Peyer's patch (tissue), 4 donors: ENCODE measurements around the gene BZW2. TPM values are rescaled to one million over a fixed set of nuclear protein-coding genes. Genes with fewer than 3 reads are reported as not detected.
A peak's percentile ranks its signal among the peaks of the same experiment; 100 is the strongest.
"Not testable (repeated sequence)": the region's sequence is repeated elsewhere in the genome, so short reads cannot be mapped to it uniquely, and the experiment has no call there.

ENCODE experiments used
- DNase-seq, 3 donors: peaks; one replicate each; pipeline ENCODE4 v3.0.0-alpha.2; 2017 to 2019
- H3K27ac ChIP-seq, 4 donors: fragments of 200-600 bp; sonication (generic); one replicate each; pipeline ENCODE4 v1.5.1; 2016 to 2019
- H3K27me3 ChIP-seq, 2 donors: fragments of 200-600 bp; sonication (generic); one replicate each; pipeline ENCODE4 v1.5.1; 2019
- H3K36me3 ChIP-seq, 3 donors: fragments of 200-600 bp; sonication (generic); one replicate each; pipeline ENCODE4 v1.5.1; 2016 to 2019
- H3K4me1 ChIP-seq, 4 donors: fragments of 200-600 bp; sonication (generic); one replicate each; pipeline ENCODE4 v1.5.1; 2016 to 2019
- H3K4me3 ChIP-seq, 4 donors: fragments of 200-600 bp; sonication (generic); 1 replicate in 3 of 4; 2 replicates in 1 of 4; pipeline ENCODE4 v1.5.1; 2016 to 2019; ENCODE audit warnings: mild to moderate bottlenecking in 1 of 4
- H3K9me3 ChIP-seq, 4 donors: fragments of 200-600 bp; sonication (generic); one replicate each; pipeline ENCODE4 v1.5.1; 2016 to 2019; ENCODE audit warnings: mild to moderate bottlenecking in 1 of 4
- CTCF ChIP-seq, 6 experiments: fragments of 450-650 bp in 4 of 6; fragments of 200-600 bp in 2 of 6; sonication (generic) in 1 of 6; IDR thresholded peaks; one replicate each; pipeline ENCODE4 v1.5.1; 2017 to 2019; ENCODE audit warnings: antibody characterized with exemption in 6 of 6, mild to moderate bottlenecking in 3 of 6, moderate library complexity in 1 of 6
- POLR2A ChIP-seq, 2 donors: fragments of 450-650 bp; IDR thresholded peaks; one replicate each; pipeline ENCODE4 v1.5.1; 2017; ENCODE audit warnings: antibody characterized with exemption in 2 of 2, mild to moderate bottlenecking in 2 of 2, moderate library complexity in 2 of 2
- total RNA-seq, 4 donors: library from RNA; depleted of rRNA; stranded (reverse); fragments of >200 nt; gene quantifications; one replicate each; pipeline ENCODE4 v1.1.0, GENCODE V29; 2016

The BZW2 gene
- total RNA-seq, 4 donors from 2014 or later, result 34.4 to 54.0 (median 42.9) TPM

GRCh38 chr7:16657656-16658279, 11.8 kb downstream of the BZW2 start:
- H3K4me1 ChIP-seq, result peaks cover 0 to 11% (median 0%) of the 10 kb centered on the region in 4 donors
- no peaks in the 10 kb centered on the region for H3K36me3 ChIP-seq
- no peak overlapping the region for H3K4me3 ChIP-seq
- H3K27ac ChIP-seq, result no peak overlapping the region
- no peaks in the 10 kb centered on the region for H3K27me3 ChIP-seq
- no peak for DNase-seq
- TF ChIP-seq POLR2A (IDR thresholded peaks at IDR 0.05) (no peak), CTCF (IDR thresholded peaks at IDR 0.05) (no peak)
- no peaks in the 10 kb centered on the region for H3K9me3 ChIP-seq

DNA sequence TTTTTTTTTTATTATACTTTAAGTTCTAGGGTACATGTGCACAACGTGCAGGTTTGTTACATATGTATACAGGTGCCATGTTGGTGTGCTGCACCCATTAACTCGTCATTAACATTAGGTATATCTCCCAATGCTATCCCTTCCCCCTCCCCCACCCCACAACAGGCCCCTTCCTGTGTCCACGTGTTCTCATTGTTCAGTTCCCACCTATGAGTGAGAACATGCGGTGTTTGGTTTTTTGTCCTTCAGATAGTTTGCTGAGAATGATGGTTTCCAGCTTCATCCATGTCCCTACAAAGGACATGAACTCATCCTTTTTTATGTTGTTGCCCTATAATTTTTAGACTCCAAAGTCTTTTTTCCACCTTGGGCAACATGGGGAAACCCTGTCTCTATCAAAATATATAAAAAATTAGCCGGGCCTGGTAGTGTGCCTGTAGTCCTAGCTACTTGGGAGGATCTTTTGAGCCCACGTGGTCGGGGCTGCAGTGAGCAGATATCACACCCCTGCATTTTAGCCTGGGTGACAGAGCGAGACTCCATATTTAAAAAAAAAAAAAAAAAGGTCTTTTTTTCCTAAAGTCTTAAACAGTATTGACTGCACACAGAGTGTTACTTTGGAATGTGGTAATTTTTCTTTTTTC, 14.0 kb downstream of the BZW2 start:
- H3K27me3 ChIP-seq, H3K9me3 ChIP-seq, H3K4me3 ChIP-seq, H3K36me3 ChIP-seq, DNase-seq, H3K27ac ChIP-seq: not testable (repeated sequence)
- peaks cover 0 to 11% (median 0%) of the 10 kb centered on the region in 4 donors for H3K4me1 ChIP-seq

- no peaks in the 10 kb centered on the region for H3K9me3 ChIP-seq
- H3K4me3 ChIP-seq, result no peak overlapping the region
- DNase-seq, result no peak
- H3K27me3 ChIP-seq, result no peaks in the 10 kb centered on the region
- peaks cover 0 to 11% (median 0%) of the 10 kb centered on the region in 4 donors for H3K4me1 ChIP-seq
- no peak for TF ChIP-seq POLR2A (IDR thresholded peaks at IDR 0.05)
- TF ChIP-seq CTCF (IDR thresholded peaks at IDR 0.05), result no peak
- H3K27ac ChIP-seq, result peak overlapping the region in 2 of 4 donors; percentile 23 to 32
- H3K36me3 ChIP-seq, result no peaks in the 10 kb centered on the region
These were observed 14.9 kb downstream of the BZW2 start for GRCh38 chr7:16660702-16661464.

DNA sequence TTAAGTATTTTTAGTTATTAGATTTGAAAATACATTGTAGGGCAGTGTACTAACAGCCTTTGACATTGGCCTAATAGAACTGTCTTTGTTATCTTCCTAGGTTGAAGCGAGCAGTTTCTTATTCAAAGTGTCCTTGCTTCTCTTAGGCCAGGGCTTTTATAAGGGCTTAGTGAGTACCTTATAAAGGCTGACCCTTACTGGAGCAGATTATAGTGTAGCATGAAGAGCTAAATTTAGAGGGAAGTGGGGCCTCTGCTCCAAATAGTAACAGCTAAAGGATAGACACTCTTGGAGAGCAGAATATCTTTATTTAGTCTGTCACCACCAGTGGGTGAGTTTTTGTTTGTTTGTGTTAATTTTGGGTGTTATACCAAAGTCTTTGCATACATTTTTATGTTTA, 15.9 kb downstream of the BZW2 start:
- TF ChIP-seq POLR2A (IDR thresholded peaks at IDR 0.05) (no peak), CTCF (IDR thresholded peaks at IDR 0.05) (no peak)
- Histone ChIP-seq H3K4me1 (peaks cover 0 to 11% (median 0%) of the 10 kb centered on the region in 4 donors), H3K36me3 (no peaks in the 10 kb centered on the region), H3K27ac (no peak overlapping the region), H3K4me3 (no peak overlapping the region), H3K9me3 (no peaks in the 10 kb centered on the region), H3K27me3 (no peaks in the 10 kb centered on the region)
- DNase-seq, result no peak

DNA sequence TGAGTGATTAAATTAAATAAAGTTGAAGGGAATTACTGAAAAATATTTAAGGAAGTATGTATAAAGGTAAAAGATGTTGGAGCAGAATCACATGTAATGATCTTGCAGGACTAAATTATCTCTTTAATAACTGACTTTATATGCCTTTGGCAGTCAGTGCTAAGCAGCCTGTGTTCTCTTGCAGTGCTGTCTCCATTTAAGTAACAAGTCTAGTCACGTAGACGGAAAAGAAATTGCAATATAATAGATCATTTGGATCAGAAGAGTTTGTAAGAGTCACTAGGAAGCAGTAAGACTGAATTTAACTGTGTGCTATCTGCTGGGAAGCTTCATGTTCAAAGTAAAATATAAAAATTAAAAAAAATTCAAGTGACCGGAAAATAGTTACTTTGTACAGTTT, 21.4 kb downstream of the BZW2 start:
- no peak for DNase-seq
- Histone ChIP-seq H3K9me3 (no peaks in the 10 kb centered on the region), H3K4me1 (no peaks in the 10 kb centered on the region), H3K4me3 (no peak overlapping the region), H3K36me3 (no peaks in the 10 kb centered on the region), H3K27ac (no peak overlapping the region), H3K27me3 (no peaks in the 10 kb centered on the region)
- no peak for TF ChIP-seq POLR2A (IDR thresholded peaks at IDR 0.05)
- no peak for TF ChIP-seq CTCF (IDR thresholded peaks at IDR 0.05)
